GM23248 (cell line): ENCODE measurements around the gene SRC.

Experiments
- EZH2 ChIP-seq: fragments of 200-600 bp; sonication (generic); IDR thresholded peaks from 2 replicates; pipeline ENCODE4 v1.6.1; 2018; ENCODE audit warnings: antibody characterized with exemption, mild to moderate bottlenecking; ENCODE audit not compliant: insufficient read depth, poor library complexity, severe bottlenecking
- EZH2phosphoT487 ChIP-seq: fragments of 200-600 bp; sonication (generic); IDR thresholded peaks from 2 replicates; pipeline ENCODE4 v1.6.1; 2018; ENCODE audit warnings: antibody characterized with exemption, moderate library complexity, mild to moderate bottlenecking, low read depth; ENCODE audit not compliant: insufficient read depth

DNA sequence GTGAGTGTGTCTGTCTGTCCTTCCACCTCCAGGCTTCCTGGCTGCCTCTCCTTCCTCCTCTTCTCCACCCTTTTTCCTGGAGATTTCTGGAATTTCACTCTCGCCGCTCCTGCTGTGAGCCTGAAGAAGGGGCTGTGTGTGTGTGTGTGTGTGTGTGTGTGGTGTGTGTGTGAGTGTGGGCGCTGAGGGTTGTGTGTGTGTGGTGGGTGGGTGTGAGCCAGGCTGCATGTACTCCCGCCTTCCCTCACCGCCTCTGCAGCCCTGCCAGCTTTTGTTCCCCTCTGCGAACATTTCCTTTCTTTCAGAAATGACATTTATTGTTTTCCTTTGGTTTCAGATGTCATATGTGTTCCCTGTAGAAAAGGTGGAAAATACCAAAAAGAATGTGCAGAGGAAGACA is 76.0 kb downstream of the SRC start:
- no peak for TF ChIP-seq EZH2
- TF ChIP-seq EZH2phosphoT487, result no peak
